HG02852 (cell line): Measurements from ENCODE around the gene SLC35E3.
"Not testable (repeated sequence)": the region's sequence is repeated elsewhere in the genome, so short reads cannot be mapped to it uniquely, and the experiment has no call there.

Source experiments
- ATAC-seq: cut with Tn5 transposase; IDR thresholded peaks from one replicate; pipeline ENCODE4 v1.9.1; 2021; ENCODE audit warnings: mild to moderate bottlenecking, moderate library complexity; ENCODE audit not compliant: unreplicated experiment

SLC35E3 gene

DNA sequence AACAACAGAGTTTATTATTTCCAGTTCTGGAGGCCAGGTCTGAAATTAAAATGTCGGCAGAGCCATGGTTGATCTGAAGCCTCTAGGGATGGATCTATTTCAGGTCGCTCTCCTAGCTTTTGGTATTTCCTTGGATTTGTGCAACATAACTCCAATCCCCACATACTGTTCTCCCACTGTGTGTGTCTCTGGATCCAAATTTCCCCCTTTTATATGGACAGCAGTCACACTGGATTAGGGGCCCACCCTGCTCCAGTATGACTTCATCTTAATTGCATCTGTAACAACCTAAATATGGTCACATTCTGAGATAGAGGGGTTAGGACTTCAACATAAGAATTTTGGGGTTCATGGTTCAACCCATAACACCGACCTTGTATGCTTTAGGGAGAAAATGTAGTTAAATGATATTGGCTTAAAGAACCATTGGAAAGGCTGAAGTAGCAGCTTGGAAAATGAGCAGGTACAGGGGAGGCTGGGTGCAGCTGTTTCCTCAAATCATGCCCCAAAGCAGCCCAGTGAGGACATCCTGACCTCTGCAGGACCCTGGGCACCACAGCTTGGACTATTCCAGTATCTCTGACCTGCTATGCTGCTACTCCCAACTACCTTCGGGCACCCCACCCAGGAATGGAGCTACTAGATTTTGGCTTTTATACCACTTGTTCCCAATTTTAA lies 48.1 kb downstream of the SLC35E3 start:
- no peak for ATAC-seq

DNA sequence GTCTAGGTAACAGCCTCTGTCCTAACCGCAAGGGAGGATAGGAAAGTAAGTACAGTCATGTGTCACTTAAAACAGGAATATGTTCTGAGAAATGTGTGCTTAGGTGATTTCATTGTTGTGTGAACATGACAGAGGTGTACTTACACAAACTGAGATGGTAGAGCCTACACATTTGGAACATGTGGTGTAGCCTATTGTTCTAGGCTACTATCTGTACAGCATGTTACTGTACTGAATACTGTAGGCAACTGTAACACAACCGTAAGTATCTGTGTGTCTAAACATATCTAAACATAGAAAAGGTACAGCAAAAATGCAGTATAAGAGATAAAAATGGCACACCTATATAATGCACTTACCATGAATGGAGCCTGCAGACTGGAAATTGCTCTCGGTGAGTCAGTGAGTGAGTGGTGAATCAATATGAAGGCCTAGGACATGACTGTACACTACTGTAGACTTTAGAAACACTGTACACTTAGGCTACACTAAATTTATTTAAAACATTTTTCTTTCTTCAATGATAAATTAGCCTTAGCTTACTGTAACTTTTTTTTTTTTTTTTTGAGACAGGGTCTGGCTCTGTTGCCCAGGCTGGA lies 48.8 kb downstream of the SLC35E3 start:
- ATAC-seq: no peak

DNA sequence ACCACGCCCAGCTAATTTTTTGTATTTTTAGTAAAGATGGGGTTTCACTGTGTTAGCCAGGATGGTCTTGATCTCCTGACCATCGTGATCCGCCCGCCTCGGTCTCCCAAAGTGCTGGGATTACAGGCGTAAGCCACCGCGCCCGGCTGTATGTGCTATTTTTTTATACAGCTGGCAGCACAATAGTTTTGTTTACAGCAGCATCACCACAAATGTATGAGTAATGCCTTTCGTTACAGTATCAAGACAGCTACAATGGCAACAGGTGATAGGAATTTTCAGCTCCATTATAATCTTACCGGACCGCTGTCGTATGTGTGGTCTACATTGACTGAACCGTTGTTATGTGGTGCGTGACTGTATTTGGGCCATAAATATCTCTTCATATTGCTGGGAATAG lies 50.4 kb downstream of the SLC35E3 start:
- no peak for ATAC-seq

DNA sequence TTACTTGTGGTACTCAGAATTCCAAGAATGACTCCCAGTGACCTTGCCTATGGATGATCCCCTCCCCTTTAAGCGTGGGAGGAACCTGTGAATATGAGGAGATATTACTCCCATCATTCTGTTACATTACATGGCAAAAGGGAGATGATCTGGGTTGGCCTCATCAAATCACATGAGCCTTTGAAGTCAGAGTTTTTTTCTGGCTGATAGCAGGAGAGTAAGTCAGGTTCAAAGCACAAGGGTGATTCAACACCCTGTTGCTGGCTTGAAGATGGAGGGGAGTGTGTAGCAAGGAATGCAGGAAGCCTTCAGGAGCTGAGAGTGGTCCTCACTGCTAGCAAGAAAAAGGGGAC lies 52.9 kb downstream of the SLC35E3 start:
- no peak for ATAC-seq

DNA sequence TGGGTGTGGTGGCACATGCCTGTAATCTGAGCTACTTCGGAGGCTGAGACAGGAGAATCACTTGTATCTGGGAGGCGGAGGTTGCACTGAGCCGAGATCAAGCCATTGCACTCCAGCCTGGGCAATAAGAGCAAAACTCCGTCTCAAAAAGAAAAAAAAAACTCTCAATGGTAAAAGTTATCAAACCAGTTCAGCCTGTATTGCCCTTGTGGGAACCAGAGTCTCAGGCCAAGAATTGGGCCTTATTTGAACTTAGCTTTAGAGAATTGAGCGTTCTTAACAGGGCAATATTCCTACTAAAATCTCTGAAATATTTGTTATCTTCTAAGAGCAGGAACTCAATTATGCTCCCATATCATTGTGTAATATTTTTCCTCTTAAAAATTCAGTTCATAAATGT lies 54.3 kb downstream of the SLC35E3 start:
- ATAC-seq: no peak

DNA sequence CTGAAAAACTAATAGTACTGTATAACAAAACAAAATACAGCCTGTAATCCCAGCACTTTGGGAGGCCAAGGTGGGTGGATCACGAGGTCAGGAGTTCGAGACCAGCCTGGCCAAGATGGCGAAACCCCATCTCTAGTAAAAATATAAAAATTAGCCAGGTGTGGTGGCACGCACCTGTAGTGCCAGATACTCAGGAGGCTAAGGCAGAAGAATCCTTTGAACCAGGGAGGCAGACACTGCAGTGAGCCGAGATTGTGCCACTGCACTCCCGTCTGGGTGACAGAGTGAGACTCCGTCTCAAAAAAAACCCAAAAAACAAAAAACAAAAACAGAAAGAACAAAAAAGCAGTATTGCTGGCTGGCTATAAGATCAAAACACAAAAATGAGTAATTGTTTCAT lies 55.1 kb downstream of the SLC35E3 start:
- ATAC-seq: not testable (repeated sequence)

DNA sequence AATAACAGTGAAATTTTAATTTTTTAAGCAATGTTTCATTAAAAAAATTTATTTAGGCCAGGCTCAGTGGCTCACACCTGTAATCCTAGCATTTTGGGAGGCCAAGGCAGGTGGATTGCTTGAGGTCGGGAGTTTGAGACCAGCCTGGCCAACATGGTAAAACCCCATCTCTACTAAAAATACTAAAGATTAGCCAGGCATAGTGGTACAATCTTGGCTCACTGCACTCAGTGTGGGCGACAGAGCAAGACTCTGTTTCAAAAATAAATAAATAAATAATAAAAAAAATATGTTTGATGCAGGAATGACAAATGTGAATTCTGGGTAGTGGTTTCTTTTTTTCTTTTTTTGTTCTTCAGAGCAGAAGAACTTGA lies 56.4 kb downstream of the SLC35E3 start:
- not testable (repeated sequence) for ATAC-seq

DNA sequence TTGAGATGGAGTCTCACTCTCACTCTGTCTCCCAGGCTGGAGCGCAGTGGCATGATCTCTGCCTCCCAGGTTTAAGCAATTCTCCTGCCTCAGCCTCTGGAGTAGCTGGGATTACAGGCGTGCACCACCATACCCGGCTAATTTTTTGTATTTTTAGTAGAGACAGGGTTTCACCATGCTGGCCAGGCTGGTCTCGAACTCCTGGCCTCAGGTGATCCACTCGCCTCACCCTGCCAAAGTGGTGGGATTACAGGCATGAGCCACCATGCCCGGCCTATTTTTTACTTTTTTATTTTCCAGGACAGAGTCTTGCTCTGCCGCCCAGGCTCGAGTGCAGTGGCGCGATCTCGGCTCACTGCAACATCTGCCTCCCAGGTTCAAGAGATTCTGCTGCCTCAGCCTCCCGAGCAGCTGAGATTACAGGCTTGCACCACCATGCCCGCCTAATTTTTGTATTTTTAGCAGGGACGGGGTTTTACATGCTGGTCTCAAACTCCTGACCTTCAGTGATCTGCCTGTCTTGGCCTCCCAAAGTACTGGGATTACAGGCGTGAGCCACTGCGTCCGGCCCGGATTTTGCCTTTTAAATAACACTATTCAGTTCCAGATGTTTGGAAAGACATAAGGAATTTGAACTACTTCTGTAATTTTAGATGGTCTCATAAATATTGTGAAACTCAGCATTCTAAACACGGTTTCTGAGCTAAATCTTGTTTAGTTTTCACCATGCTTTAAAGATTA lies 57.1 kb downstream of the SLC35E3 start:
- ATAC-seq: not testable (repeated sequence)

DNA sequence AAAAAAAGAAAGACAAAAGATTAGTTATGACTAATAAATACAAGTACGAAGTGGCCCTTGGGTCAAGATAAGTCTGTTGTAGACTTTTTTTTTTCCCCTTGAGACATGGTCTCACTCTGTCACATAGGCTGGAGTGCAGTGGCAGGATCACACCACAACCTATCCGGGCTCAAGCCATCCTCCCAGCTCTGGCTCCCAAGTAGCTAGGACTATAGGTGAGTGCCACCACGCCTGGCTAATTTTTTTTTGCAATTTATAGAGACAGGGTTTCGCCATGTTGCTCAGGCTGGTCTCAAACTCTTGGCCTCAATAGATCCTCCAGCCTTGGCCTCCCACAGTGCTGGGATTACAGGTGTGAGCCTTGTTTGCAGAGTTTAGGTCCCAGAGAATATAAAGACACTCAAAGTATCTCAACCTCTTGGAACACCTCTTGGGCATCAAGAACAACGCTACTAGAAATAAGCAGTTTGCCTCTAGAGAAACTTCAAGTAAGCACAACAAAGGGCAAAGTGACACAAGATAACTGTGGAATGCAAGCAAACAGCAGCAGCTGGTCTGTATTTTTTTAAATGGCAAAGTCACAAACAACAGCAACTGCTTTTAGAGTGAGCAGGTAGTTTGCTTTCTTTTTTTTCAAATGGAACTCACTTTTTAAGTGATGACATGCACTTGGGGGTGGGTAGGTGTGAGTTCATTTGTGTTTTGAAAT lies 58.1 kb downstream of the SLC35E3 start:
- ATAC-seq: no peak

DNA sequence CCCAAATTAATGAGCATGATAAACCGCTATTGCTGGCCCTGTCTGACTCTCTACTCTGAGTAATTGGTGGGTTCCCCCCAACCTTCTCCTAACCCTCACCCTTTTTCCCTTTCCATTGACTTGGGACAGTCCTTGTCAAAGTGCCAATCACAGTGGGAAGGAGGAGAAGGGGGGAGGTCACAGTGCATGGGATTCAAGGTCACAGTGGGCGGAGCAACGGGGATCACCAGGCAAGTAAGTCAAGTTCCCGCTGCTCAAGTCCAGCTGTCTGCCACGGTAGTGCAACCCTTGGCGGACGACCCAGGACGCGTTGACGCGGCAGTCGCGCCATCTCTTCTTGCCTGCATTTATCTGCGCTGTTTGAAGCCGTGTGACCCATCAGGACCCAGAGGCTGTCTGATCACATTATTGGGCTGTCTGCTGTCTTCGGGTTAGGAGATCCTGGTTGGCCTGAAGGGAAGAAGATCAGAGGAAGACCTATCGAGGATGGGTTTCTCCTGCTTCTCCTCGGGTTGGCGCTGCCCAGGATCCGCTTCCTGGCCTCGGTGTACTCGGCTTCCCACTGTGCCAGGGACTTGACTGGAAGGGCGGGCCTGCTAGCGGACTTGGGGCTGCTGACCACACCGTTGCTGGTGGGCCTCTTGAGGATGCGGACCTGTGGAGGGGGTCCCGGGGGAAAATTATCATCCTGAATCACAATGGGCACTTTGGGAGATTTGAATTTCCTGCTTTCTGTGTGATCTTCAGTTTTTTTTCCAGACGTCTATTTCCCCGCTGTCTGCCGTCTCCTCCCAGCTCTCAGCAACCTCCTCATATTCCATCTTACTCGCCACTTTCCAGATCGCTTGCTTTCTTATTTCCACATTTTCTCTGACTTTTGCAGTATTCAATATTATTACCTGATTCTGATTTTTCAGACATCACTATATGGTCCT lies 58.9 kb downstream of the SLC35E3 start:
- ATAC-seq: no peak

DNA sequence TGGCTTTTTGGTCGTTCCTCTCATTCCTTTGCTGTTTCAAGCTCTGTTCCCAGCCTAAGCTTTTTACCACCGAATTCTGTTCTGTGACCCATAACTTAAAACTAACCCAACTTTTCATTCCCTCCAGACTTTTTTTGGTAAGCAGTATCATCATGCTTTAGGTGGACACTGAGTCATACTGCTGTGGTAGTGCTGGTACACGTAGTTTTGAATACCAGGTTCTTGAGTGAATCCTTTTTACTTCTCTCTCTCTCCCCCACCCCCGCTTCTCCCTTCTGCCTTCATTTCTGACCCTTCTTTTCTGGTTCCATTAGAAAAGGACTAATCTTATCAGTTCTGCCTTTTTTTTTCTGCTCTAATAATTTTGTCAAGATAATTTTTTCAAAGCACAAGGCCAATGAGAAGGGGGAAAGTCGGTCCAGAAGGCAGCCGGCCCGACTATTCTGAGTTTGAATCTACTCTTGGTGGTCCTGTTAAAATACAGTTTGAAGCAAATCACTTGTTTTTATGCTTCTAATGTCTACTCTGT lies 59.7 kb downstream of the SLC35E3 start:
- ATAC-seq: no peak

DNA sequence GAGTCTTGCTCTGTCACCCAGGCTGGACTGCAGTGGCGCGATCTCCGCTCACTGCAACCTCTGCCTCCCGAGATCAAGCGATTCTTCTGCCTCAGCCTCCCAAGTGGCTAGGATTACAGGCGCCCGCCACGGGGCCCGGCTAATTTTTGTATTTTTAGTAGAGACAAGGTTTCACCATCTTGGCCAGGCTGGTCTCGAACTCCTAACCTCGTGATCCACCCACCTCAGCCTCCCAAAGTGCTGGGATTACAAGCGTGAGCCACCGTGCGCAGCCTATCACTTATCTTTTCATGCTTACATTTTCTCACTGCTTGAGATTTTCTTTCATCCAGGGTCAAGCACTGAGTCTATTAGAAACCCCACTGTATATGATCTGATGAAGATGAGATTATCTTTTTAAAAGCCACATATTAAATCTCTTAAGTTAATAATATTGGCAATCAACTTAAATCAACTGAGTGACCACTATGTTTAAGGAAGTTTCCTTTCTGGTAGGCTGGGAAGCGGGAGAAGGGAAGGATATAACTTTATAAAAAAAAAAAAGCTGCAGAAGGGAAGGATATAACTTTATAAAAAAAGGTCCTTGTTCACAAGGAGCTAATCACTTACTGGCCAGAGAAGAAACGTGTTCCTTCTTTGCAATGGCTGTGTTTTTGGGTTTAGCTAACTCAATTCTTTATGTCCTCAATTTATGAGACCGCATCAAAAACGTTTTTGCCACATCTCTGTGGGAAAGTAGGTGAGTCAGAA lies 60.7 kb downstream of the SLC35E3 start:
- ATAC-seq: no peak

DNA sequence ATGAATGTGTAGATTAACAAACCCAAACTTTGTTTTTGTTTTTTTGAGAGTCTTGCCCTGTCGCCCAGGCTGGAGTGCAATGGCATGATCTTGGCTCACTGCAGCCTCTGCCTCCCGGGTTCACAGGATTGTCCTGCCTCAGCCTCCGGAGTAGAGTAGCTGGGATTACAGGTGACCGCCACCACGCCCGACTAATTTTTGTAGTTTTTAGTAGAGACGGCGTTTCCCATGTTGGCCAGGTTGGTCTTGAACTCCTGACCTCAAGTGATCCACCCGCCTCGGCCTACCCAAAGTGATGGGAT lies 61.2 kb downstream of the SLC35E3 start:
- ATAC-seq: not testable (repeated sequence)

DNA sequence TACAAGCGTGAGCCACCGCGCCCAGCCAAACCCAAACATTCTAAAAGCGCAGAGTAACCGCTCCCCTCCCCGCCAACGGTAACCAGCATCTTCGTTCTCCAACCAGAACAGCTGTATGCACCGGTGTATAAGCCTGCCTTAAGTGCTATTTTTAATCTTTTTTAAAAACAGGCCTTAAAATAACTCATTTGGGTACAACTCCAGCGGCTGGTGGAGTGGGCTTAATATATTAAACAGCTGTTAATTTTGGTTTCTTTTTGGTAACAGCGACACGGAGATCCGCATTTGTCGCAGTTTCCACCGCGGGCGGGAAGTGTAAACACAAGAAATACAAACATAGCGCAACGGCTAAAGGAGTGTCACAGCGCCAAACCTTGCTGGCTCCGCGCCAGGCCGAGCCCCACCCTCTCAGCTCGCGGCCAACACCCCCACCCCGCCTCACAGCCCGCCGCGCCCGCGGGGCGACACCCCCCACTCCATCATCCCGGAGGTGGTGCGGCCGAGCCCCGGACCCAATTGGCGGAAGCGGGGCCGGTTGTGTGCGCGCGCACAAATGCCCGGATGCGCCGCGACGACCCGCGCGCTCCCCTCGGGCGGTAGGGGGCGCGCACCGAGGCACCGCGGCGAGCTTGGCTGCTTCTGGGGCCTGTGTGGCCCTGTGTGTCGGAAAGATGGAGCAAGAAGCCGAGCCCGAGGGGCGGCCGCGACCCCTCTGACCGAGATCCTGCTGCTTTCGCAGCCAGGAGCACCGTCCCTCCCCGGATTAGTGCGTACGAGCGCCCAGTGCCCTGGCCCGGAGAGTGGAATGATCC lies 61.8 kb downstream of the SLC35E3 start, which contains the start of gene MDM2:
TSS of gene MDM2 (plus strand) at position 602 of the 812 bp plus-strand sequence. CDS start 301 bp downstream, outside the sequence.
- peak; percentile 73 for ATAC-seq

DNA sequence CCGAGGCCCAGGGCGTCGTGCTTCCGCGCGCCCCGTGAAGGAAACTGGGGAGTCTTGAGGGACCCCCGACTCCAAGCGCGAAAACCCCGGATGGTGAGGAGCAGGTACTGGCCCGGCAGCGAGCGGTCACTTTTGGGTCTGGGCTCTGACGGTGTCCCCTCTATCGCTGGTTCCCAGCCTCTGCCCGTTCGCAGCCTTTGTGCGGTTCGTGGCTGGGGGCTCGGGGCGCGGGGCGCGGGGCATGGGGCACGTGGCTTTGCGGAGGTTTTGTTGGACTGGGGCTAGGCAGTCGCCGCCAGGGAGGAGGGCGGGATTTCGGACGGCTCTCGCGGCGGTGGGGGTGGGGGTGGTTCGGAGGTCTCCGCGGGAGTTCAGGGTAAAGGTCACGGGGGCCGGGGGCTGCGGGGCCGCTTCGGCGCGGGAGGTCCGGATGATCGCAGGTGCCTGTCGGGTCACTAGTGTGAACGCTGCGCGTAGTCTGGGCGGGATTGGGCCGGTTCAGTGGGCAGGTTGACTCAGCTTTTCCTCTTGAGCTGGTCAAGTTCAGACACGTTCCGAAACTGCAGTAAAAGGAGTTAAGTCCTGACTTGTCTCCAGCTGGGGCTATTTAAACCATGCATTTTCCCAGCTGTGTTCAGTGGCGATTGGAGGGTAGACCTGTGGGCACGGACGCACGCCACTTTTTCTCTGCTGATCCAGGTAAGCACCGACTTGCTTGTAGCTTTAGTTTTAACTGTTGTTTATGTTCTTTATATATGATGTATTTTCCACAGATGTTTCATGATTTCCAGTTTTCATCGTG lies 62.6 kb downstream of the SLC35E3 start:
- ATAC-seq: peak; percentile 49

DNA sequence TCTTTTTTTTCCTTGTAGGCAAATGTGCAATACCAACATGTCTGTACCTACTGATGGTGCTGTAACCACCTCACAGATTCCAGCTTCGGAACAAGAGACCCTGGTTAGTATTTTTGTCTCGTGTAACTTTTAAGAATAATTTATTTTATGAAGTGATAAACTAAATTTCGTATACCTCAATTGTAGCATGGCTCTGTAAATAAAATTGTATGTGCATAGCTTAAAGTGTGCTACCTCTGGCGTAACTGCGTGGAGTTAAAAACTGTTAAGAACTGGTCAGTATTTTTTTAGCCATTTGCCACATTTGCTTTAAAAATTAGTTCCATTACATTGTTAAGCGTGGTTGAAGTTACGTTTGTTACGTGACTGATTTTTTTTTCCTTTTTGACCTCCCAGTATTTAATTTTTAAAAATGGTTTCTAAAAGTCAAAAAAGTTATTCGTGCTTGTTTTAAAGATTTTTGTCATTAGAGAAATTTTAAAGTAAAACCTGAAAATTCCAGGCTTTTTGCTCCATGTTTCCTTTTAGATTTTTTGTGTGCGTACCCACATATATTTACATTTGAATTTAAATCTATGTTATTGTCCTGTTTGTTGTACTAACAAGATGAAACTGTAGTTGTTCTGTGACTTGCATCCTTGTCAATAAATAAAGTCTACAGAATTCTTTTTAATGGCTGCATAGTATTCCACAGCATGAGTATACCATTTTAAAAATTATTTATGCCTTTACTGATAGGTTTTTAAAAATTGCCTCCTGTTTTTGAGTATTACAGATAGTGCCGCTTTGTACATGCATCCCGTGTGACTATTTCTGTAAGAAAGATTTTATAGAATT lies 63.4 kb downstream of the SLC35E3 start:
- no peak for ATAC-seq

DNA sequence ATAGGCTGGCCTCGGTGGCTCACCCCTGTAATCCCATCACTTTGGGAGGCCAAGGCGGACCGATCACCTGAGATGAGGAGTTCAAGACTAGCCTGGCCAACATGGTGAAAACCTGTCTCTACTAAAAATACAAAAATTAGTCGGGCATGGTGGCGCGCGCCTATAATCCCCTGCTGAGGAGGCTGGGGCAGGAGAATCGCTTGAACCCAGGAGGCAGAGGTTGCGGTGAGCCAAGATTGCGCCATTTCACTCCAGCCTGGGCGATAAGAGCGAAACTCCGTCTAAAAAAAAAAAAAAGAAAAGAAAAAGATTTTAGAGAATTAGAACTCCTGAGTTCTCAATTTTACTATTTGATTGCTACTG lies 64.0 kb downstream of the SLC35E3 start:
- not testable (repeated sequence) for ATAC-seq
